H4 (cell line): ENCODE measurements around the gene CCNY. TPM values are rescaled to one million over a fixed set of nuclear protein-coding genes. Genes with fewer than 3 reads are reported as not detected.
"Not testable (repeated sequence)": the region's sequence is repeated elsewhere in the genome, so short reads cannot be mapped to it uniquely, and the experiment has no call there.

Source experiments
- DNase-seq: peaks from one replicate; pipeline ENCODE4 v3.0.0-alpha.2; 2015; ENCODE audit warnings: low spot score
- total RNA-seq: library from RNA; depleted of rRNA; stranded (reverse); fragments of >200 nt; shearing (Covaris generic); gene quantifications from 2 replicates; pipeline ENCODE4 v1.2.3, GENCODE V29; 2014

CCNY gene
- total RNA-seq, 1 experiment from 2014 or later: 37.6 TPM

- no peak for DNase-seq
Measured at GRCh38 chr10:35384265-35384868, 48.1 kb downstream of the CCNY start.

- no peak for DNase-seq
Measured at GRCh38 chr10:35386594-35387174, 50.4 kb downstream of the CCNY start.

- no peak for DNase-seq
Measured at GRCh38 chr10:35387768-35388167, 51.5 kb downstream of the CCNY start.

GRCh38 chr10:35388197-35388596, 51.9 kb downstream of the CCNY start:
- no peak for DNase-seq

GRCh38 chr10:35388682-35389081, 52.4 kb downstream of the CCNY start:
- DNase-seq: no peak

GRCh38 chr10:35390161-35390840, 54.0 kb downstream of the CCNY start:
- DNase-seq: no peak

GRCh38 chr10:35390843-35391152, 54.5 kb downstream of the CCNY start:
- DNase-seq: no peak

GRCh38 chr10:35391153-35391953, 55.0 kb downstream of the CCNY start:
- DNase-seq: no peak

- no peak for DNase-seq
Measured at GRCh38 chr10:35391954-35392262, 55.6 kb downstream of the CCNY start.

- DNase-seq: no peak
Measured at GRCh38 chr10:35392482-35393228, 56.3 kb downstream of the CCNY start.

GRCh38 chr10:35394411-35394851, 58.1 kb downstream of the CCNY start:
- DNase-seq: no peak

- DNase-seq: no peak
Measured at GRCh38 chr10:35394934-35395333, 58.6 kb downstream of the CCNY start.

- DNase-seq: no peak
Measured at GRCh38 chr10:35396560-35397434, 60.5 kb downstream of the CCNY start.

GRCh38 chr10:35397953-35398352, 61.6 kb downstream of the CCNY start:
- no peak for DNase-seq

- no peak for DNase-seq
Measured at GRCh38 chr10:35398355-35398754, 62.0 kb downstream of the CCNY start.

- no peak for DNase-seq
Measured at GRCh38 chr10:35398908-35399307, 62.6 kb downstream of the CCNY start.

- DNase-seq: no peak
Measured at GRCh38 chr10:35399414-35400009, 63.2 kb downstream of the CCNY start.

- no peak for DNase-seq
Measured at GRCh38 chr10:35400595-35401268, 64.4 kb downstream of the CCNY start.

GRCh38 chr10:35403491-35403890, 67.2 kb downstream of the CCNY start:
- DNase-seq: not testable (repeated sequence)

GRCh38 chr10:35404077-35404476, 67.8 kb downstream of the CCNY start:
- not testable (repeated sequence) for DNase-seq
